ENCODE results near the gene ABAT. TPM values are rescaled to one million over a fixed set of nuclear protein-coding genes. Genes with fewer than 3 reads are reported as not detected.
"Not testable (repeated sequence)": the region's sequence is repeated elsewhere in the genome, so short reads cannot be mapped to it uniquely, and the experiment has no call there.

Gene ABAT
- total RNA-seq, 4 donors from 2014 or later = 9.0 to 16.9 (median 13.4) TPM

DNA sequence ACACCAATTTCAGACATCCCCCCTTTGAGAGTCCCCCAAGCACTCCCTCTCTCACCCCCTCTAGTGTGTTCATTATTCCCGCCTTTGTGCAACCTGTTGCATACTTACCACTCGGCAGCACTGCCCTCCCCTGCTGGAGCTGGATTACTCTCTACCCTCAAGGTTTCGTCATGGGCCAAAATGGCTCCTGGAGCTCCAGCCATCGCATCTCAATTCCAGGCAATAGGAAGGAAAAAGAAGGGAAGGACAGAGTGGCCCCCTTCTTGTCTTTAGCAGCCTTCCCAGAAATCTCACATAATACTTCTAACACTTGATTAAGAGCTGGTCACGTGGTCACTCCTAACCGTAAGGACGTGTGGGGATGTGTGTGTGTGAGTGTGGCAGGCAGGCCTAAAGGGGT lies 102.8 kb downstream of the ABAT start:
- no peak overlapping the region for H3K27ac ChIP-seq (replicated peaks in 1 of 4)
- H3K4me3 ChIP-seq = no peak overlapping the region
- H3K27me3 ChIP-seq = no peaks in the 10 kb centered on the region
- no peak for TF ChIP-seq POLR2AphosphoS5 (IDR thresholded peaks at IDR 0.05)
- TF ChIP-seq EP300 (IDR thresholded peaks at IDR 0.05) = no peak
- TF ChIP-seq, protein P1, sequence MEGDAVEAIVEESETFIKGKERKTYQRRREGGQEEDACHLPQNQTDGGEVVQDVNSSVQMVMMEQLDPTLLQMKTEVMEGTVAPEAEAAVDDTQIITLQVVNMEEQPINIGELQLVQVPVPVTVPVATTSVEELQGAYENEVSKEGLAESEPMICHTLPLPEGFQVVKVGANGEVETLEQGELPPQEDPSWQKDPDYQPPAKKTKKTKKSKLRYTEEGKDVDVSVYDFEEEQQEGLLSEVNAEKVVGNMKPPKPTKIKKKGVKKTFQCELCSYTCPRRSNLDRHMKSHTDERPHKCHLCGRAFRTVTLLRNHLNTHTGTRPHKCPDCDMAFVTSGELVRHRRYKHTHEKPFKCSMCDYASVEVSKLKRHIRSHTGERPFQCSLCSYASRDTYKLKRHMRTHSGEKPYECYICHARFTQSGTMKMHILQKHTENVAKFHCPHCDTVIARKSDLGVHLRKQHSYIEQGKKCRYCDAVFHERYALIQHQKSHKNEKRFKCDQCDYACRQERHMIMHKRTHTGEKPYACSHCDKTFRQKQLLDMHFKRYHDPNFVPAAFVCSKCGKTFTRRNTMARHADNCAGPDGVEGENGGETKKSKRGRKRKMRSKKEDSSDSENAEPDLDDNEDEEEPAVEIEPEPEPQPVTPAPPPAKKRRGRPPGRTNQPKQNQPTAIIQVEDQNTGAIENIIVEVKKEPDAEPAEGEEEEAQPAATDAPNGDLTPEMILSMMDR (IDR thresholded peaks at IDR 0.05) = no peak
- no peak for TF ChIP-seq POLR2A (IDR thresholded peaks at IDR 0.05; ENCODE audit: low read depth)
- peaks cover 18 to 75% (median 37%) of the 10 kb centered on the region in 4 donors for H3K36me3 ChIP-seq
- H3K9me3 ChIP-seq = no peaks in the 10 kb centered on the region
- intact Hi-C loops (cut with DNase I) = no loop called here
- no peak for DNase-seq (ENCODE audit: extremely low spot score)
- WGBS = 89% methylated on average over 7 of the region's 7 CpGs
- peaks cover 0 to 1% (median 0%) of the 10 kb centered on the region in 4 donors for H3K4me1 ChIP-seq

DNA sequence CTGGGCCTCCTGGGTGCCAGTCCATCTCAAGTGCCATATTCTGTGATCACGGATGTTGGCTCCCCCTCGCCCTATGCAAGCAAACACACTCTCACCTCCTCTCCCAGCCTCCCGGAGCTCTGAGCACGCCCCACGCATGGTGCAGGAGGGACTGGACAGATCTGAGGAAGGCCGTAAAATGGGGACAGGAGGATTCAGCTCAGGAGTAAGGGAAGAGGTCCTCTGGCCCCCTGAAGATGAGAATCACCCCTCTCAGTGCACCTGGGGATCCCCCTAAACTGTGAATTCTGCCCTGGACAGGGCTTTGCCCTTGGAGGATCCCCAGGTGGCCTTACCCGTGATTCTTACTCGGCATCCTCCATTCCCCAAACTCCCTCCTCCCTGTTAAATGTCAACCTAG lies 107.4 kb downstream of the ABAT start:
- WGBS = 97% methylated on average over 8 of the region's 8 CpGs
- Histone ChIP-seq H3K36me3 (peaks cover 0 to 30% (median 16%) of the 10 kb centered on the region in 4 donors), H3K4me1 (peaks cover 0 to 10% (median 0%) of the 10 kb centered on the region in 4 donors), H3K27ac (replicated peaks in 1 of 4) (no peak overlapping the region), H3K9me3 (no peaks in the 10 kb centered on the region), H3K4me3 (no peak overlapping the region), H3K27me3 (no peaks in the 10 kb centered on the region)
- TF ChIP-seq EP300 (IDR thresholded peaks at IDR 0.05) = no peak
- TF ChIP-seq POLR2AphosphoS5 (IDR thresholded peaks at IDR 0.05) = no peak
- TF ChIP-seq, protein P1 (IDR thresholded peaks at IDR 0.05) = no peak
- TF ChIP-seq POLR2A (IDR thresholded peaks at IDR 0.05; ENCODE audit: low read depth) = no peak
- no peak for DNase-seq (ENCODE audit: extremely low spot score)
- intact Hi-C loops (cut with DNase I) = no loop called here

GRCh38 chr16:8782673-8783072 lies 108.3 kb downstream of the ABAT start:
- Histone ChIP-seq H3K27me3 (no peaks in the 10 kb centered on the region), H3K4me1 (peaks cover 0 to 10% (median 0%) of the 10 kb centered on the region in 4 donors), H3K27ac (replicated peaks in 1 of 4) (no peak overlapping the region), H3K4me3 (no peak overlapping the region), H3K9me3 (no peaks in the 10 kb centered on the region), H3K36me3 (peaks cover 0 to 21% (median 12%) of the 10 kb centered on the region in 4 donors)
- intact Hi-C loops (cut with DNase I) = no loop called here
- TF ChIP-seq POLR2A (IDR thresholded peaks at IDR 0.05; ENCODE audit: low read depth) (no peak), POLR2AphosphoS5 (IDR thresholded peaks at IDR 0.05) (no peak), EP300 (IDR thresholded peaks at IDR 0.05) (no peak)
- TF ChIP-seq, protein P1 (IDR thresholded peaks at IDR 0.05) = no peak
- 42% methylated on average over 6 of the region's 6 CpGs for WGBS
- DNase-seq (ENCODE audit: extremely low spot score) = no peak

DNA sequence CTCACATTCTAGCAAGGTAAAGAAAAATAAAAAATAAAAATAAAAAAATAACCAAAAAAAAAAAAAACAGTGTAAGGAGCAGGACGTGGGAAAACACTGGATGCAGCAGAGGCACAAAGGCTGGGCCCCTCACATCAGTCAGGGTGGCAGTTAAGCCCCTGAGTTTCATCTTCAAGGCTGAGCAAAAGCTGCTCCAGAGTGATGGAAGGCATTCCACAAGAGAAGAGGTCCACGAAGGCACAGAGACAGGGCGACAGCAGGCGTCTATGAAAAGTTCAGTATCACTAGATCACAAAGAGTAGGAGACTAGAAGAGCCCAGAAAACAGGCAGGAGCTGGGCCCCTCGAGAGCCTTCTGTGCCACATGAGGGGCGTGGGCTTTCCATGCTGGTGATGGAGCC lies 111.0 kb downstream of the ABAT start:
- 93% methylated on average over 6 of the region's 6 CpGs for WGBS
- intact Hi-C loops (cut with DNase I) = no loop called here
- H3K27me3 ChIP-seq = no peaks in the 10 kb centered on the region
- peaks cover 0 to 10% (median 0%) of the 10 kb centered on the region in 4 donors for H3K4me1 ChIP-seq
- no peak overlapping the region for H3K4me3 ChIP-seq
- no peak overlapping the region for H3K27ac ChIP-seq (replicated peaks in 1 of 4)
- H3K9me3 ChIP-seq = no peaks in the 10 kb centered on the region
- peaks cover 0 to 1% (median 0%) of the 10 kb centered on the region in 4 donors for H3K36me3 ChIP-seq
- DNase-seq (ENCODE audit: extremely low spot score) = no peak
- TF ChIP-seq, protein P1 (IDR thresholded peaks at IDR 0.05) = no peak
- no peak for TF ChIP-seq POLR2A (IDR thresholded peaks at IDR 0.05; ENCODE audit: low read depth)
- TF ChIP-seq EP300 (IDR thresholded peaks at IDR 0.05) = no peak
- no peak for TF ChIP-seq POLR2AphosphoS5 (IDR thresholded peaks at IDR 0.05)

DNA sequence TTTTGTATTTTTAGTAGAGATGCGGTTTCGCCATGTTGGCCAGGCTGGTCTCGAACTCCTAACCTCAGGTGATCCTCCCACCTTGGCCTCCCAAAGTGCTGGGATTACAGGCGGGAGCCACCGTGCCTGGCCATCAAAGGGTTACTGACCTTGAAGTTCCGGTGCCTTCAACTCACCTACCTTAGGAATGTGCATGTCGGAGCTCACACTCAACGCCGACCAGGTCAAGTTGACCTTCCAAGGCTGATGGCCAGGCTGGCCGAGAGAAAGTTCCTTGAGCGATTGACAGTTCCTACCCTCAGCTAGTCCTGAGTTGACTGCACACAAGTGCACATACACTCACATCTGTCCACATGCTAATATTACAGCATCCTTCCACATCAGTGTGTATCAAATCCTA lies 111.9 kb downstream of the ABAT start:
- H3K4me3 ChIP-seq; H3K27me3 ChIP-seq; intact Hi-C loops (cut with DNase I); H3K9me3 ChIP-seq; H3K27ac ChIP-seq (replicated peaks in 1 of 4); H3K36me3 ChIP-seq; DNase-seq (ENCODE audit: extremely low spot score); H3K4me1 ChIP-seq: not testable (repeated sequence)
- 89% methylated on average over 11 of the region's 11 CpGs for WGBS

Measured in esophagus muscularis mucosa (tissue), 4 donors.